ENCODE data around the gene APOD.

The APOD gene

DNA sequence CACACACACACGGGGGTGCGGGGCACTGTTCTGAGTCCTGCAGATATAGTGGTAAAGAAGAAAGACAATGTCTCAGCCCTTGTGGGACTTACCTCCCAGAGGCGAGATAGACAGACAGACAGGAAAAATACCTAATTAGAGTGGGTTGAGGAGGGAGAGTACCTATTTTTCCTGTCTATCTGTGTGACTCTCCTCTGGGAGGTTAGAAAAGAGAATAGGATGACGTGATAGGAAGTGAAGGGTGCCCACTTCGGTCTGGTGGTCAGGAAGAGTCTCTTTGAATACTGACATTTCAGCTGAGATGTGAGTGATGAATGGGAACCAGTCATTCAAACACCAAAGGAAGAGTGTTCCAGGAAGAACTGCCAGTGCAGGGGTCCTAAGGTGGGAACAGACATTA, 4.1 kb upstream of the APOD start:
- in situ Hi-C loops (cut with MboI; ENCODE audit: low sequenced_read_pairs), result no loop called here

DNA sequence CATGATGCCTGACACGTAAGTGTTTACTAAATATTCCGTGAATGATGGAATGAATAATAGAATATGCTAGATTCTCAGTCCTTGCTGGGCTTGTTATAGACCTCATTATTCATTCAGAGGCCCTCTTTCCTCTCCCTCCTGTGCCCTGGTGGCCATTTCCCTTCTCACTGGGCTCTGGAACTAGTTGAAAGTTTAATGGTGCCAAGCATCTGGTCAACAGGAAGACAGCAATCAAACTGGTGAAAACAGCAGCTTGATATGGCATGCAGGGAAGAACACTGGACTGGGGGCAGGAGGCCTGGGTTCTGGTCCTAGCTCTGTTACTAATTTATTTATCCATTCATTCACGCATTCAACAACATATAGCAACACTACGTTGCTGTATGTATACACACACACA, 3.7 kb upstream of the APOD start:
- in situ Hi-C loops (cut with MboI; ENCODE audit: low sequenced_read_pairs), result no loop called here

DNA sequence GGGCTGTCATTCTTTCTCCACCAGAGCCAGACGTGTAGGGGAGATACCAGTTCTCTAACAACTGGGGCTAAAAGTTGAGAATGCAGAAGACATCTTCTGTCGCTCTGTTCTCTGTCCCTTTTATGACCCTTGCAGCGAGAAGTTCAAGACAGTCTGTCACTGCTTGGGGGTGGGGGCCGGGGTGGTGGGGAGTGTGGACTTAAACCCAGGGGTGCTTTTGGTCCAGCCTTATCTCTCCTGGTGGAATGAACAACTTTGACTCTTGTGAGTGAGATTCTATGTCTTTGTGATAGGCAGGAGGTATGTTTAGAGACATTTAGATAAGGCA, 767 bp upstream of the APOD start:
- in situ Hi-C loops (cut with MboI; ENCODE audit: low sequenced_read_pairs), result no loop called here

DNA sequence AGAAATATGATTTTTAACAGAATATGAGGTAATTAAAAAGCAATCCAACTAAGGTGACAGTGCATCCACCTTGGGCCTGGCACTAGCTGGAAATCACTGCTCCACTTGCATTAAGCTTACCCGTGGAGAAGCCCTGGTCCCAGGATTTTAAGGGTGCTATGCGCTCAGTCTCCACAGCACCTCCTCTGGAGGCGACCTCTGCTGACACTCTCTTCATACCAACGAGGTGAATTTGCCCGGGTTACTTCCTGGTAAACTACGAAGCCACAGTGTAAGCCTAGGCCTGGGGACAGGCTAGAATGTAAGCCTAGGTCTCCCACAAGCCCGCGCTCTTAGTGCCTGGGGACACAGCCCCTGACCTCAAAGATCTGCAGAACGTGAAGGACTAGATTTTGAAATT, 793 bp downstream of the APOD start:
- in situ Hi-C loops (cut with MboI; ENCODE audit: low sequenced_read_pairs), result no loop called here

DNA sequence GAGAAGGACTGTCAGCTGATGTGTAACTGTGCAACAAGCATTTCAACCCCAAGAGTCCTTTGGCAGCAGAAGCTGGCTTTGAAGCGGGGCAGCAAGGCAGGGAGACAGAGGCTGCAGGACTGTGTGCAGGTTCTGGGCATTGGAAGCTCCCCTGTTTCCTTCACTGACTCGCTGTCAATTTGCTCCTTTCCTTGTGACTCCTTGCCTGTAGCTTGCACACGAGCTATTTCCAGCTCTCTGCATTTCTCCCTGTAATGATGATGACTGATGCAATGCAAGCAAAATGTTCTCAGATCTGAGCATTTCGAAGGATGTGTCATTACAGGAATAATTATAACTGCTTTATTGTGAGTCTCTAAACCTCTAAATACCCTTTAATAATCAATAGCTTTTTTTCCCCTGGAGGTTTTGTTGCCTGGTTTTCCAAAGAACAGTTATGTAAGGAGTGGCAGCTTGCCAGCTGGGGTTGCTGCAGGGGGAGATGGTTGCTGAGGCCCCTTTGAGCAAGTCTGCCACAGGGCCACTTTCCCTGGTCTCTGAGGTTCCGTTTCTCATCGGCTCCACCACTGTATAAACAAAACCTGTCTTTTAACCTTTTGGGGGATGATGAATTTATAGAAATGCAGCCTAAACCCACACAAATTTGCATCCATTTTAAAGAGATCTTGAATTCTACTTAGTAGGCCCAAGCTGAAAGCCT, 2.8 kb downstream of the APOD start:
- in situ Hi-C loops (cut with MboI; ENCODE audit: low sequenced_read_pairs), result no loop called here

DNA sequence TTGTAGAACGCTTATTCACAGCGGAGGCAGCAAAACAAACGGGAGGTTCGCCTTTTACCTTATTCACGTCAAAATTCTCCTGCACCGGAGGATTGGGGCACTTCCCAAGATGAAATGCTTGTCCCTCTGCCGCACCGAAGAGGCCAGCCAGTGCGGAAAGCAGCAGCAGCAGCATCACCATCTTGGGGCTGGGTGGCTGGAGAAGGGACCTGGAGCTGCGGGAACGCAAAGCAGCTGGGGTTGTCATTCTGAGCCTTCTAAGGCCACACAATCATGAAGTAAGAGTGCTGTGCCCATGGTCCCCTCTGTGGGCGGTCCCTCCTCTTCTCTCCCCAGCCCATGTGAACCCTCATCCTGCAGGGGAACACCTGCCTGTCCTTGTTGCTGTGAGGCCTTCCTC, 4.5 kb downstream of the APOD start:
- in situ Hi-C loops (cut with MboI; ENCODE audit: low sequenced_read_pairs), result no loop called here

DNA sequence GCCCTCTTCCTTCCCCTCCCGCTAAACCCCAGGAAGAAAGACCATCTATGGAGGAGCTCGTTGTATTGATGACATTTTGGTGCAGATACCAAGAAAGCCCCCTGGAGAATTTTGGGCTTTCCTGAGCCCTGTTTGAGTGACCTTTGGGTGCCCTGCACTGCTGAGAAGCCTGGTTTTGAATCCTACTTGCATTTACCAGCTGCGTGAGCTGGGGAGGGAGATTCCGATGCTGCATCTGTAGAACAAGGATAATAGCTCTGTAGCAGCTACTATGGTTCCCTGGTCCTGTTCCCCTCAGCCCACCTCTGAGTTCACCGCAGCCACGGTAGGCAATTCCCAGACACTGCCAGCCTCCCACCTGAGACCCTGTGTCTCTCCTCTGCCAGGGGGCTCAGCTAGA, 5.2 kb downstream of the APOD start:
- in situ Hi-C loops (cut with MboI; ENCODE audit: low sequenced_read_pairs), result no loop called here

DNA sequence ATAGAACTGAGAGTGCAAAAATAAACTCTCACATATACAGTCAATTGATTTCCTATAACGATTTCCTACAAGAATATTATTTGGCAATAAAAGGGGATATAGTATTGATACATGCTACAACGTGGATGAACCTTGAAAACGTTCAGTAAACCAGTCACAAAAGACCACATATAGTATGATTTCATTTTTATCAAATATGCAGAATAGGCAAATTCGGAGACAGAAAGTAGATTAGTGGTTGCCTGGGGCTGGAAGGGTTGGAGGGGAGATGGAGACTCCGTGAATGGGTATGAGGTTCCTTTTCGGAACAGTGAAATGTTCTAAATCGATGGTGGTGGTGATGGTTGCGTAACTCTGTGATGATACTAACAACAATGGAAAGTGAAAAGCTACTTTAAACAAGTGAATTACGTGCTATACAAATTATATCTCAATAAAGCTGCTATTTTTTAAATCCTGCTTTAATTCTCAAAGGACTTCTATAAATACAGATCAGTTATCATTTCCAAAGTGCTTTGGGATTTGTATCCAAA, 6.0 kb downstream of the APOD start:
- in situ Hi-C loops (cut with MboI; ENCODE audit: low sequenced_read_pairs), result no loop called here

DNA sequence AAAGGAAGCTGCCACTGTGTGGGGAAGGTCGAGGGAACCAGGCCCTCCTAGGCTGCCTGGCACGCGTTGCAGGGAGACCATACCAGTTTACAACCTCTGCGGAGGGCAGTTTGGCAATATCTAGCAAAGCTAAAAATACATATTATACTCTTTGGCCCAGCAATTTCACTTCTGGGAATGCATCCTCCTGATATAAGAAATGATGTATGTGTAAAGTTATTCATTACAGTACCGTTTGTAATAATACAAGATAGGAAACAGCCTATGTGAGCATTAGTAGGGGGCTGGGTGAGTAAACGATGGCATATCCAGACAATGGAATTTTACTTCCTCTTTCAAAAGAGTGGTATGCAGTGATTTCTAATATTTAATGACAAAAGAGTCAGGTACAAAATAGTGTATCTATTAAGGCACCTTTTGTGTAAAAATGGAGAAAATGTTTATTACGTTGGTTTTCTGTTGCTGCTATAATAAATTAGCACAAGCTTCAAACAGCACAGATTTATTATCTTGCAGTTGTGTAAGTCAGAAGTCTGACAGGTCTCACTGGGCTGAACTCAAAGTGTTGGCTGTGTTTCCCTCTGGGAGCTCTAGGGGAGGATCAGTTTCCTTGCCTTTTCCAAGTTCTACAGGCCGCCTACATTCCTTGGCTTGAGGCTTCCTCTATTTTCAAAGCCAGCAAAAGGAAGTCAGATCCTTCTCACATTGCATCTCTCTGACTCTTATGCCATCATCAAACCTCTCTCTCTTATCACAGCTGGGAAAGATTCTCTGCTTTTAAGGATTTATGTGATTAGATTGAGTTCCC, 9.0 kb downstream of the APOD start:
- in situ Hi-C loops (cut with MboI; ENCODE audit: low sequenced_read_pairs), result no loop called here

DNA sequence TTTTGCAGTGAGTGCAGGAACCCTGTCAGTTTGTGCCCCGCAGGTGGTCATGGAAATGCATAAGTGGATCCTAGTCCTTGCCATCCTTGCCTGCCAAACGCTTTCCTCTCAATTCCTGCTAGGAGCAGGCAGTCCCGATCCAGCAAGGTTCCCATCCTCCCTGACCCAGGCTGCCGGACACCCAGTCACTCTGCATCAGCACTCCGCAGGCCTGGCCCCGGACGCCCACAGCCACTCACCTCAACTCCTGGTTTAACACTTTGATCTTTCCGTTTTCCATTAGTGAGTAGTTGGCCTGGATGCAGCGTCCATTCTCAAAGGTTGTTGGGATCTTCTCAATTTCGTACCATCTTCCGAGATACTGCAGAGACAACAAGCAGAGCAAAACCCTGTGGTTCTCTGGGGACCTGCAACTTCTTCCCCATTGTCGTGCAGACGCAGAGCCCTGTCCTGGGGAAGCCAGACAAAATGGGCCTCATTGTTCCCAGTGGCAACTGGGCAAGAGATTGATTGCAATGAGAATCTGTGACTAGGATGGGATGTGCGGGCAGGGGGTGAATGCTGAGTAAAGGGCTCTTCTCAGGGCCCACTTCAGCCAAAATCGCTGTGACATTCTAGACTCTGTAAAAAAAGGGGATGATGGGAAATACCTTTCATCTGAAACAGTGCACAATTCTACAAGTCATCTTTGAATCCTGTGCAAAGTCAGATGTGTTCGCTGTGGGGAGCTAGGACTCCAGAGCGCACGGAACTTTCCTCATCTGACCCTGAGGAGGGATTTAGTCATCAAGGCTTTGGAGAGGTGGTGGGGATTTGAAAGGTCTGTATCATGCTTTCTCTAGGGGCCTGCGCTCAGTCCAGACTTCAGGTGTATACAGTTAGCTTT, 9.9 kb downstream of the APOD start:
- in situ Hi-C loops (cut with MboI; ENCODE audit: low sequenced_read_pairs), result no loop called here

DNA sequence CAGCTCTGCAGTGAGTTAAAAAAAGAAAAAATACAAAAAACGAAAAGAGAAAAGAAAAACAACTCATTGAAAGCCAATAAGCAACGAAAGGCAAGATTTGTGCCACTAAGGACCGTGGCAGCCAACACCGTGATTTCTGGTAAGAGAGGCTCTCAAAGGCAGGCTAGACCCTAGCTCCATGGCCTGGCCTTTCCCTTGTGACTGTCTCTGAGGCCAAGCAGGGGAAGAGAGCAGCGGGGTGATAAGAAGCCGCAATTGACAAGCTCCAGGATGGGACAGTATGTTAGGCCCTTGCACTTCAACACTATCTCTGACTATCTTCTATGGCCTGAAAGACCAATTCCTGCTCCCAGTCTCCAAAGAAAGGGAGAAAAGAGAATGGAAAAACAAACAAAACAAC, 12.4 kb downstream of the APOD start:
- in situ Hi-C loops (cut with MboI; ENCODE audit: low sequenced_read_pairs), result no loop called here

DNA sequence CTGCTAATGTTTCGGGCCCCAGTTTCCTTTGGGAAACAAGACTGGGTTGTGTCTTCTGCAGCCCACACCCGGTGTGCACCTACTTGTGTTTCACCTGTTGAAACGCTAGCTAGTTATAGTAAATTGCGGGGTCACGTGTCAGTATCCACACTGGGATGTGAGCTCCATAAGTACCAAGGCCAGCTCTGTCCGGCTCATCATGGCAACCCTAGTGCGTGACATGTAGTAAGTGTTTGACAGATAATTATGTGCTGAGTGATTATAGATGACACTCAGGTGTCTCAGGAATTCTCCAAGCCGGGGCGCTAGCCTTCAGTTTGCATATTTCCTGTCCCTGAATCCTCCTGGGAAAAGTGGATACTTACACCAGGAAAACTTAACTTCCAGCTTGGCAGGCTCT, 12.8 kb downstream of the APOD start:
- in situ Hi-C loops (cut with MboI; ENCODE audit: low sequenced_read_pairs), result no loop called here

DNA sequence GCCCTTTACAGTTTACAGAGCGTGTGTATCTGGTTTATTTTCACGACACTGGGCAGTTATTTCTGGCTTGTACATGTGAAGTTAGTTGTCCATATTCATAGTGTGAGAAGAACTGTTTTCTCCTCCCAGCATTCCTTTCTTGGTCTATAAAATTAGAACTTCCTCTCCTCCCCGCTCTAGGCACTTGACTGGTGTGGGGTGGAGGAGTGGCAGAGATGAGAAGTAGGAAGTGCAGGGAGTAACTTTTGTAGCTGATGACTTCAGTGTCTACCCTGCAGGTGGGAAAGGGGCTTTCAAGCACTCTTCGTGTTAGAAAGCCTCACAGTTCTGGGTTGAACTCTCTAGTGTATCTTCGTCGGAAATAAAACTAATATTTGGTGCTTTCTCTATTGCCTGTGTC, 13.4 kb downstream of the APOD start:
- in situ Hi-C loops (cut with MboI; ENCODE audit: low sequenced_read_pairs), result no loop called here

DNA sequence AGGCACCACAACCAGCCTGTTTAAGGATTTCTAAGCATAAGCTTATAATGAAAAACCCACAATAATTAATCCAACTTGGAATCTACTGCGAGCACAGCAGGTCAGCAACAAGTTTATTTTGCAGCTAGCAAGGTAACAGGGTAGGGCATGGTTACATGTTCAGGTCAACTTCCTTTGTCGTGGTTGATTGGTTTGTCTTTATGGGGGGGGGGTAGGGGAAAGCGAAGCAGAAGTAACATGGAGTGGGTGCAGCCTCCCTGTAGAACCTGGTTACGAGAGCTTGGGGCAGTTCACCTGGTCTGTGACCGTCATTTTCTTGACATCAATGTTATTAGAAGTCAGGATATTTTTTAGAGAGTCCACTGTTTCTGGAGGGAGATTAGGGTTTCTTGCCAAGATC, 15.1 kb downstream of the APOD start:
- in situ Hi-C loops (cut with MboI; ENCODE audit: low sequenced_read_pairs), result no loop called here

DNA sequence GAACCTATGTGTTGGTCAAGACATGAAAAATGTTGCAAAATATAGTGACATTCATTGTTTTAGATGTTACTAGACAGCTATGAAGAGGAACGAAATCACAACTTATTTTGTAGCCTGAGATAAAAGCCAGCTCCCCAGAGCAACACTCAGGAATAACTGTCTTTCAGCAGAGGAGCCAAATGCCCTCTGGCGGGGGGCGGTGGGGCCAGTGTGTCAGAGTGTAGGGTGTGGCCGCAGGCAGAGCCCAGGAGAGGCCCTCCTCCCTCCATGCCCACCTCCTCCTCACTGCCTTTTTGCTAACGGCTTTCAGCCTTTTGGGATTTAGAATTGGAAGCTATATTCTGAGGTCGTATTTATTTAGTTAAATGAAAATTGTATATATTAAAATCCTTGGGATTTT, 16.9 kb downstream of the APOD start:
- in situ Hi-C loops (cut with MboI; ENCODE audit: low sequenced_read_pairs), result no loop called here

DNA sequence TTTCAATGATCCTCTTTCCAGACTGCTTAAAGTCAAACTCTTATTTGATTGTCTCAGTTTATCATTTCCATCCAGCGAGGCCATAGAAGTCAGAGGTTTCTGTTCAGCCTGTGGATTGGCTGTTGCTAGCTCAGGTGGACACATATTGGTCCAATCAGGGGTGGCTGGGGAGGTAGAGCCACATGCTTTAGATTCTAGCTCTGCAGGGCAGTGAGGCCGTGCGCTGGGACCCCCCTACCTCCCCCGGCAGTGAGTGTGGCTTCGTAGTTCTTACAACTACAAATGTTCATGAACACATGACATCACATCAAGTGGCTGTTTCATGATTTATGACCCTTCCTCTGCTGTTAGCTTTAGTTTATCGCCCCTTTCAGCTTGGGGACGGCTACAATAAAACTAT, 18.0 kb downstream of the APOD start:
- in situ Hi-C loops (cut with MboI; ENCODE audit: low sequenced_read_pairs), result no loop called here

DNA sequence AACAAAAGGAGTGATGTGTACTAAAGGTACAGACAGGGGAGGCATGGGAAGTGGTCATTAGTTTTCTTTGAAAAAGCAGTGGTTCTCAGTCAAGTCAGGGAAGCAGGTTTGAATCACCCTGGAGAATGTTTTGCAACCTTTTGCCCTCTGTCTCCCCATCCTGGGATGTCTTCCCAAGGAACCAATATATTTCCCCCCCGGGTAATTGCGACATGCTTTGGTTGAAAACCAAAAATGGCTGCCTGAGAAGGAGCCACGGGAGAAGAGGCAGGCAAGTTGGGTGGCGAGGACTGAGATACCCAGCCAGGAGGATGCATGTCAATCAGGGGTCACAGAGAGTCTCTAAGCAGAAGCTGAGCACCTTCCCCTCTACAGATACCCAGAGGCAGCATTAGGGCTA, 20.4 kb downstream of the APOD start:
- in situ Hi-C loops (cut with MboI; ENCODE audit: low sequenced_read_pairs), result no loop called here

DNA sequence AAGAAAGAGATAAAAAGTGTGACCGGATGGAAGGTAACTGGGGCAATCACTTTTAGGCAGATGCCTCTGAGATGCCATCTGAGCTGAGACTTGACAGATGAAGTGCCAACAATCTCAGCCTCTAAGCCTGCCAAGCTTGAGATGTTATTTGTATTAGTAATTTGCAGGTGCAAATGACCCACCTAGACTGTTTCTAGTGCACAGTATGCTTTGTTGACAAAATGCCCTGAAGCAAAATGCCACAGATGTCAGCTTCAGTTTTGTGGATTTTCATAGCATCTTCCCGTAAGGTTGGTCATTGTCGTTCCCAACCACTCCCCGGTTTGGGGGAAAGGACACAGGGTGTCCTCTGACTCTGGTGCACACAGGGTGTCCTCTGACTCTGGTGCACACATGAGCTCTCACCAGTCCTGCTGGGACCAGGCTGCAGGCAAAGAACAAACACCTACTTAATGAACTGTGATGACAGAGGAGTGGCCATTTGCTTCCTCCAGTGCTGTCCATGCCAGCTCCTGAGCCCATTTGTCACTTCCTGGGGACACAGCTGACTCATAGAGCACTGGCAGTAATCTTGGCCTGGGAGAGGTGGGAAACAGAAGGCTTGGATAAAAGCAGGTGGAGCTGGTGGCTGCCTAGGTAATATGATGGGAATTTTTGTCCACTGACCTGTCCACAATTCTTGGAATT, 23.9 kb downstream of the APOD start:
- in situ Hi-C loops (cut with MboI; ENCODE audit: low sequenced_read_pairs), result no loop called here

DNA sequence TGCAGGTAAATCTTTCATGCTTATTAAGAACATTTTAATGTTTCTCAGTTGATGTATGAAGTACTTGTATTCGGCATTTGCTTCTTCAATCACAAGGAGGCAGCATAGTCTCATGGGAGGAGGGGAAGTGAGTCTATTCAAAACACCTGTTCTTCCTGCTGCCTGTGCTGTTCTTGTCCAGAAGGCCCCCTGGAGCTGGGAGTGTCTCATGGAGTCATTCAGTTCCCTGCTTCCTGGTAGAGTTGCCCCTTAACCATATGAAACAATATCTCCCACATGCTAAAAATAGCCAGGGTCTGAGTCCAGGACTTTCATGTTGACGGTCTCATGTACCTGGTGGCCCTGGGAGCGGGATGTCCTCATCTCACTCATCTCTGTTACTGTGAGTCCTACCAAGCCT, 25.1 kb downstream of the APOD start:
- in situ Hi-C loops (cut with MboI; ENCODE audit: low sequenced_read_pairs), result no loop called here

DNA sequence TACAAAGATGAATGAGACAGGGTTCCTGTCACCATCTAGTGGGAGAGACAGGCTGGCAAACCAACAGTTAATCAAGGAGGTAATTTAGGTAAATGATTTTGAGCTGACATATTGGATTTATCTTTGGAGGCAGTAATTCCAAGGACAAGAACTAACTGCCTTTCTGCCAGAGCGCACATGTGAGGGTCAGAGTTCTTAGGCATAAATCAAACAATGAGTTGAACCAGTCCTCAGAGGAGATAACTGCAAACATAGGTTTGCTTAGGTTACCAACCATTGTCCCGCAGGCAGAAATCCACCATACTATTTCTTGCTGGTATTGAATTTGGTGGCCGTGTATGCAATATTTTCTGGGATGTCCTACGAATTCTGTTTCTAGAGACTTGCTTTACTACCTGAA, 26.4 kb downstream of the APOD start:
- in situ Hi-C loops (cut with MboI; ENCODE audit: low sequenced_read_pairs), result no loop called here

DNA sequence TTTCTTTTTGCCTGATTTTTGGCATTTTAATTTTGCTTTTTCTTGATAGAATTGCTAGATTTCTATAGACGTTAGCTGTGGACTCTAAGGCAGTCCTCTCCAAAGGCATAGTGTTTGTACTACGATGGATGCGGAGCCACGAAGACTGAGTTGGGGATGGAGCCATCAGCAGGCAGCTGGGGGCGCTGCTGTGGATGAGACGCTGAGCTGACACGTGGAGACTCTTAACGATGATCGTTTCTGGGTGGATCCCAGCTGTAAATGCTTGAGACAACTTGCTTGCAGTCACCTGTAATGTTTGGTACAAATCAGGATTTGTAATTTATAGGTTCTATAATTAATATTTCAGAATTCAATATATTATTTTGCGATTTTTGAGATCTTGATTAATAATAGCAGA, 27.4 kb downstream of the APOD start:
- in situ Hi-C loops (cut with MboI; ENCODE audit: low sequenced_read_pairs), result no loop called here
